GM10847 (cell line): Measurements from ENCODE around the gene CBFB.

Source experiments
- POLR2A ChIP-seq: IDR thresholded peaks from 2 replicates; pipeline ENCODE4 v1.6.1; 2011; ENCODE audit not compliant: insufficient read length; ENCODE audit errors: extremely low read depth

The CBFB gene

DNA sequence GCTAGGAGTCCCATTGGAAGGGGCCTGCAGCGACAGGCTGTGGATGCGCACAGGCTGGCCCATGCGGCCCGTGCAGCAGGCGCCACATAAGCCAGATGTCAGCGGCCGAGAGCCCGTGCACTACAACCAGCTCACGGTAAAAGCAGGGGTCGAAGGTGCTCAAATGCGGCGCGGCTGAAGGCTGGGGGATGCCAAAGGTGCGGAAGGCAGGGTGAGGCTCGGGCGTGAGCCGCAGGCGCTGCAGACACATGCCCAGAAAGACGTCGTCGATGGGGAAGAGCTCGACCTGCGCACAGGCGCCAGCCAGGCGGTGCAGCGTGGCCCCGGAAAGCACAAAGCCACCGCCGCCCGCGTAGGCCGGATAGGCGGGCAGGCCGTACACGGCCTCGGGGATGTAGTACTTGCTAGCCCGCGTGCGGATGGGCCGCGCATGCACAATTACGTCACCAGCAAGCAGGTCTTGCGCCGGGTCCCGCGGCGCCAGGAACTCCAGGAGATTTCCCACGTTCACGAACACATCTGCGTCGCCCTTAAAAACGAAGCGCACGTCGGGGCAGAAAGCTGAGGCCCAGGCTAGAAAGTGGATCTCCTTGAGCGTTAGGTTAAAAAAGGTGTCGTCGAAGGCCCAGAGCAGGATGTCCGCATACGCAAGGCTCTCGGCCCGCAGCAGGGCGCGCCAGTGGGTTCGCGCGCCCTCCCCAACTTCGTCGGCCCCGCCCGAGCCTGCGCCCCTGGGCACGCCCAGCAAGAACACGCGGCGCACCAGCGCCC lies 120.5 kb downstream of the CBFB start:
- no peak for TF ChIP-seq POLR2A

GRCh38 chr16:67150047-67150832 lies 121.3 kb downstream of the CBFB start:
- TF ChIP-seq POLR2A = no peak
